ENCODE measurements around the gene TBL3.

- TF ChIP-seq POLR2A (IDR thresholded peaks at IDR 0.05; ENCODE audit: low read length), result no peak
- no peak for TF ChIP-seq GATA1 (IDR thresholded peaks at IDR 0.05; ENCODE audit: low read depth, low read length)
These were observed 1.8 kb downstream of the TBL3 start for GRCh38 chr16:1973461-1974156.

Data from erythroblast (primary cell).